HepG2 (cell line): ENCODE results near the gene EPHX1. TPM values are rescaled to one million over a fixed set of nuclear protein-coding genes. Genes with fewer than 3 reads are reported as not detected.

Source experiments
- ARNTL ChIP-seq: sonication (generic); formaldehyde crosslinking; IDR thresholded peaks from 2 replicates; pipeline ENCODE4 v1.4.0; 2020; ENCODE audit warnings: mild to moderate bottlenecking, missing genetic modification reagents
- BCL6 ChIP-seq: IDR thresholded peaks from 2 replicates; pipeline ENCODE4 v1.6.1; 2016; ENCODE audit warnings: missing genetic modification reagents, missing compliant biosample characterization
- GPN1 ChIP-seq: sonication (generic); formaldehyde crosslinking; IDR thresholded peaks from 2 replicates; pipeline ENCODE4 v1.5.1; 2020; ENCODE audit warnings: missing genetic modification reagents, borderline replicate concordance
- IKZF5 ChIP-seq: IDR thresholded peaks from 2 replicates; pipeline ENCODE4 v1.6.1; 2018; ENCODE audit warnings: missing genetic modification reagents, mild to moderate bottlenecking, missing compliant biosample characterization
- IRF2 ChIP-seq: IDR thresholded peaks from 2 replicates; pipeline ENCODE4 v1.6.1; 2018; ENCODE audit warnings: missing genetic modification reagents, missing compliant biosample characterization
- MYPOP ChIP-seq: sonication (generic); formaldehyde crosslinking; IDR thresholded peaks from 2 replicates; pipeline ENCODE4 v1.8.1; 2023; ENCODE audit warnings: mild to moderate bottlenecking, moderate library complexity, missing genetic modification reagents
- NAIF1 ChIP-seq: sonication (generic); formaldehyde crosslinking; IDR thresholded peaks from 2 replicates; pipeline ENCODE4 v1.5.0; 2020; ENCODE audit warnings: mild to moderate bottlenecking, missing genetic modification reagents, borderline replicate concordance
- NRL ChIP-seq: sonication (generic); formaldehyde crosslinking; IDR thresholded peaks from 2 replicates; pipeline ENCODE4 v1.5.0; 2020; ENCODE audit warnings: missing genetic modification reagents, mild to moderate bottlenecking, moderate library complexity, borderline replicate concordance
- PHF8 ChIP-seq: sonication (generic); formaldehyde crosslinking; IDR thresholded peaks from 2 replicates; pipeline ENCODE4 v1.5.0; 2020; ENCODE audit warnings: missing genetic modification reagents
- POLR2A ChIP-seq, 2 experiments: IDR thresholded peaks; 2 replicates each; pipeline ENCODE4 v1.6.1; 2011; ENCODE audit warnings: low read depth in 2 of 2, low read length in 2 of 2, mild to moderate bottlenecking in 1 of 2, moderate library complexity in 1 of 2; ENCODE audit not compliant: insufficient read depth in 1 of 2
- SIN3A ChIP-seq: IDR thresholded peaks from 2 replicates; pipeline ENCODE4 v1.6.1; 2011; ENCODE audit warnings: low read depth, mild to moderate bottlenecking, control low read depth, low read length, borderline replicate concordance
- TEAD3 ChIP-seq: optimal IDR thresholded peaks from 2 replicates; pipeline ENCODE3; 2016; ENCODE audit warnings: borderline replicate concordance
- ZKSCAN8 ChIP-seq: IDR thresholded peaks from 2 replicates; pipeline ENCODE4 v1.6.1; 2016; ENCODE audit warnings: borderline replicate concordance, missing genetic modification reagents, missing compliant biosample characterization
- ZNF30 ChIP-seq: sonication (generic); formaldehyde crosslinking; IDR thresholded peaks from 2 replicates; pipeline ENCODE4 v1.5.0; 2020; ENCODE audit warnings: mild to moderate bottlenecking, missing genetic modification reagents
- ZNF317 ChIP-seq: sonication (generic); formaldehyde crosslinking; IDR thresholded peaks from 2 replicates; pipeline ENCODE4 v1.5.0; 2020; ENCODE audit warnings: mild to moderate bottlenecking, missing genetic modification reagents
- ZNF407 ChIP-seq: sonication (generic); formaldehyde crosslinking; IDR thresholded peaks from one replicate; pipeline ENCODE4 v1.5.1; 2020; ENCODE audit warnings: mild to moderate bottlenecking, missing genetic modification reagents; ENCODE audit errors: not compliant biosample characterization
- ZUFSP ChIP-seq: sonication (generic); formaldehyde crosslinking; IDR thresholded peaks from 2 replicates; pipeline ENCODE4 v1.9.0; 2021; ENCODE audit warnings: missing genetic modification reagents, mild to moderate bottlenecking, borderline replicate concordance
- polyA plus RNA-seq, 8 experiments: library from polyadenylated mRNA; depleted of rRNA in 3 of 8; stranded (reverse) in 7 of 8; unstranded in 1 of 8; fragments of >200 nt; fragmentation: Illumina TruSeq in 4 of 8; extraction: Trizol in 4 of 8; gene quantifications; 2 replicates each; pipeline versions ENCODE4 v1.2.1 to v1.2.3, GENCODE V29; 2011 to 2016; ENCODE audit warnings: low read depth in 4 of 8, missing spikeins in 1 of 8, mixed read lengths in 1 of 8; ENCODE audit not compliant: insufficient read depth in 1 of 8
- total RNA-seq, 5 experiments: library from RNA; depleted of rRNA; stranded (reverse); fragments of >200 nt; fragmentation: Illumina TruSeq; extraction: Trizol; gene quantifications; 2 replicates each; pipeline ENCODE4 v1.2.3, GENCODE V29; 2016; ENCODE audit warnings: low read depth in 1 of 5

Gene EPHX1
- total and polyA plus RNA-seq, 2 of the 13 experiments (the other 11 are each of a cell fraction or from before 2014, with no cell fraction given), result 27.7 to 36.5 TPM

GRCh38 chr1:225777583-225778336 is 32.2 kb upstream of the EPHX1 start, which contains the start of gene SRP9 (continued):
- TF ChIP-seq BCL6 (peak; percentile 36; the same call in 1 of the 2 replicates), ZNF407 (peak; percentile 73), GPN1 (no peak), ZKSCAN8 (CRISPR knock-in tag) (no peak), MYPOP (peak; percentile 61), IRF2 (peak; percentile 71; the same call in 1 of the 2 replicates), IKZF5 (CRISPR knock-in tag) (peak; percentile 91), NRL (CRISPR knock-in tag) (peak; percentile 38; the same call in 1 of the 2 replicates), ZNF317 (CRISPR knock-in tag) (0 out of 2 replicates have a peak, but pooled peaks have one; percentile 50), SIN3A (no peak), PHF8 (CRISPR knock-in tag) (peak; percentile 95), ZUFSP (no peak), TEAD3 (CRISPR knock-in tag) (peak; percentile 54), NAIF1 (CRISPR knock-in tag) (no peak), ARNTL (CRISPR knock-in tag) (peak; percentile 83), ZNF30 (CRISPR knock-in tag) (0 out of 2 replicates have a peak, but pooled peaks have one; percentile 32), POLR2A (IDR thresholded peaks at IDR 0.05; ENCODE audit: insufficient read depth in 1 of 2, low read depth in 2 of 2, low read length in 2 of 2) (peak; percentile 58 to 81)
